ENCODE data around the gene ISCU.

The ISCU gene

DNA sequence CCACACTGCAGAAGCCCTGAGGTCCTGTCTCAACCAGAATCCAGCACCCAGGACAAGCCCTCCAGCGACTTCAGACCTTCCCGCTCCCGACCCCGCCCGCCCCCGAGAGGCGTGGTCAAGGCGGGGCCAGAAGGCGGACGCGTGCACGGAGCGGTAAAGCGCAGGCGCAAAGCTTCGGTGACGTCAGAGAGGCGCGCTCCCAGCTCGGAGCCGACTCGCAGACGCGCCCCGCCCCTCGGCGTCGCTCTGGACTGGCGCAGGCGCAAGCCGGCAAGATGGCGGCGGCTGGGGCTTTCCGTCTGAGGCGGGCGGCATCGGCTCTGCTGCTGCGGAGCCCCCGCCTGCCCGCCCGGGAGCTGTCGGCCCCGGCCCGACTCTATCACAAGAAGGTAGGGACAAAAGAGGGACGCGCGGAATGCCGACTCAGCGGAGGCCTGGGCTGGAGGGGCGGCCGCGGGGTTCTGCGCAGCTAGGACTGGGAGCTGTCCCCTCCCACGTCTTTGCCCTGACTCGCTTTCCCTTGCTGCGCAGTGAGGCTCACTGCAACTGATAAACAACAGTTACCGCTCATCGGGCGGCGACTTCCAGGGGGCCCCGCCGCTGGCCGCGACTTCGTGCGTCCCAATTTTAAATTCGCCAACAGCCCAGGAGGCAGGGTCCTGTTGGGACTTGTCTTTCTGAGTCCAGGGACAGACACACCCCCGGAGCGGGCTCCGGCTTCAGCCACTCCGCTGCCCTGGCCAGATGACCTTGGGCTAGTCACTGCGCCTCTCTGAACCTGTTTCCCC lies at the start of gene ISCU:
Gene ISCU (plus strand): TSS at position 249 of the 788 bp plus-strand sequence. CDS start 27 bp downstream, at position 276.
- TF ChIP-seq CTCF (conservative IDR thresholded peaks at IDR 0.05; ENCODE audit: low read depth, low read length): no peak
- peak within 1 kb of the TSS; percentile 81 for H3K4me3 ChIP-seq (ENCODE audit: low read depth, low read length)
- DNase-seq (ENCODE audit: low read depth): peak; percentile 98

DNA sequence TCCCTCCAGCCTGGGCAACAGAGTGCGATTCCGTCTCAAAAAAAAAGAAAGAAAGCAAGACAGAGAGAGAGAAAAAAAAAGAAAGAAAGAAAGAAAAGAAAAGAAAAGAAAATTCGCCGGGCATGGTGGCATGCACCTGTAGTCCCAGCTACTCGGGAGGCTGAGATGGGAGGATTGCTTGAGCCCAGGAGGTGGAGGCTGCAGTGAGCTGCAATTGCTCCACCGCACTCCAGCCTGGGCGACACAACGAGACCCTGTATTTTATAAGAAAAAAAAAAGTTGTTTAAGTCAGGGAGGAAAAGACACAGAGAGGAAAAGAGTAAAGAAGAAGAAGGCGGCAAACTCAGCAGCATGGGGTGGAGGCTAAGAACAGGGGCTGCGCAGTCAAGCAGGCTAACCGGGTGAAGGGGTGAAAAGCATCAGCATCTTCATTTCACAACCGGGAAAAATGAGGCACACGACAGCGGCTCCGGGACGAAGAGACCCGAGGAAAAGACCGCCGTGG lies 47.9 kb upstream of the ISCU start:
- DNase-seq (ENCODE audit: low read depth): no peak
- H3K4me3 ChIP-seq (ENCODE audit: low read depth, low read length): peak overlapping the region; percentile 42
- TF ChIP-seq CTCF (conservative IDR thresholded peaks at IDR 0.05; ENCODE audit: low read depth, low read length): no peak

DNA sequence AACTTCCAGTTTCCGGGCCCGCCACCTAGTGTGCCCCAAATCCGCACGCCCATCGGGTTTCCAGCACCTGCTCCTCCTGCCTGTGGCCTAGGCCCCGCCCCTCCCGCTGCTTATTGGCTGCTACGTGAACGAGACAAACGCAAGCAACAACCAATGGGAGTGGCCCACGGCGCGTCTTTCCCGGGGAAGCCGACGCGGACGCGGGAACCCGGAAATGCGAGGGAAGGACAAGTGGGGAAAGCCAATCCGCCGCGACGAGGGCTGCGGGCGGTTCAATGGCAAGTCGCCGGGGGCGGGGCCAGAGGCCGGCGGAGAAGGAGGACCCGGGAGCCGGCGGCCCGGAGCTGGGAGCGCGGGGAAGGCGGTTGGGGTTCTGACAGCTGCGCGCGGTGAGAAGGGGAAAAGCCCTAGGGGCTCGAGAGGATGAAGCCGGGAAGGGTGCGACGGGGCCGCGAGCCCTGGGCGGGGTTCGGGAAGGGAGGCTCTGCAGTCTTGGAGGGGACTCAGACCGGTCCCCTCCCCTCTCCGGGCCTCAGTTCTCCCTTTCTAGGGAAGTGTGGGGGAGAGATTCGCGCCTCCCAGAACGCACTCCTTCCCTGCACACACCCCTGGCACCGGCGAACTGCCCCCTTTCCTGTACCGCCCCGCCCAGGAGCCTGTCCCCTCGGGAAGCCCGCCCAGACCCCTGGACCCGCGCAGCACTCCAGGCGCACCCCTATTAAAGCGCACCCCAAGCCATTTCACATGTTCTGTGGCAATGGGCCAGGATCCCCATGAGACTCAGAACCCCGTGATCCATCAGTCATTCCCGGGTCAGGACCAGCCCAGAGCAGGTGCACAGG lies 47.2 kb upstream of the ISCU start, which contains the start of gene FICD:
Gene FICD (plus strand): TSS at position 305 of the 842 bp plus-strand sequence. CDS start 1,696 bp downstream, outside the sequence.
- no peak for TF ChIP-seq CTCF (conservative IDR thresholded peaks at IDR 0.05; ENCODE audit: low read depth, low read length)
- peak; percentile 98 for DNase-seq (ENCODE audit: low read depth)

GRCh38 chr12:108515916-108516315 lies 46.5 kb upstream of the ISCU start:
- TF ChIP-seq CTCF (conservative IDR thresholded peaks at IDR 0.05; ENCODE audit: low read depth, low read length): no peak
- H3K4me3 ChIP-seq (ENCODE audit: low read depth, low read length): peak overlapping the region; percentile 92
- no peak for DNase-seq (ENCODE audit: low read depth)

More for the DNA sequence above, 47.2 kb upstream of the ISCU start, which contains the start of gene FICD:
- peak within 1 kb of the TSS; percentile 92 for H3K4me3 ChIP-seq (ENCODE audit: low read depth, low read length)

GRCh38 chr12:108516511-108517275 lies 45.7 kb upstream of the ISCU start:
- peak; percentile 32 for TF ChIP-seq CTCF (conservative IDR thresholded peaks at IDR 0.05; ENCODE audit: low read depth, low read length)
- DNase-seq (ENCODE audit: low read depth): peak; percentile 23
- no peak overlapping the region for H3K4me3 ChIP-seq (ENCODE audit: low read depth, low read length)

DNA sequence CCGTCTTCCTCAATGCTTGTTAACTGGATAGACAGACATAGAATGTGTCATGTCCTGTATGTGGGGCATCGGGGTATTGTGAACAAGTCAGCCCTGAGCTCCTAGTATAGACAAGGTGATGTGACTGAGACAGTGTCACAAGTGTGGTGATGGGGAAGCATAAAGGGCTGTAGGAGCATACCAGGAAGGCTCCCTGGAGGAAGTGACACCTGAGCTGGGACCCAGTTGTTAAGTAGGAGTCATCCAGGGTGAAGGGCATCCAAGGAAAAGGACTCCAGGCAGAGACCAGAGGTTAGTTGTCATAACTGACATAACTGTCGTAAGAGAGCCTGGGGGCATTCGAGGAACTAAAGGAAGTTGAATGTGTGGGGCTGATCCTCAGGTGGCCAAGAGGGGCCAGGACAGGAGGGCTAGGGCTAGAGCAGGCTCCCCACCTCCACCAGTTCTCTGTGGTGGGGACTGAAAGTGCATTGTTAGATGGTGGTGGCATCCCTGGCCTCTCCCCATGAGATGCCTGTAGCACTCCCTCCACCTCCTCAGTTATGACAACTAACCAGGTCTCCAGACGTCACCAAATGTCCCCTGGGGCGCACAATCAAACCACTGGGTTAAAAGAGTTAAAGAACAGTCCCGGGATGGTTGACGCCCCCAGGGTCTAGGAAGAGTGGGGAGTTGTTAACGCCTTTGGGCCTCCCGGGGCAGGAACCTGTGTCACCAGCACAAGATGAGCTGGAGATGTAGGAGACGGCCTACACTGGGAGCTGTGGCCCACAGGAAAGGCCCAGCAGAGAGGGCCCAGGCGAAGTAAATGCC lies 44.9 kb upstream of the ISCU start:
- TF ChIP-seq CTCF (conservative IDR thresholded peaks at IDR 0.05; ENCODE audit: low read depth, low read length): no peak
- DNase-seq (ENCODE audit: low read depth): no peak
- H3K4me3 ChIP-seq (ENCODE audit: low read depth, low read length): no peak overlapping the region

All from choroid plexus epithelial cell (primary cell).